Ovary (tissue), 9 donors: Measurements from ENCODE around the gene GUCY1A1. TPM values are rescaled to one million over a fixed set of nuclear protein-coding genes. Genes with fewer than 3 reads are reported as not detected.

Experiments
- DNase-seq, 5 donors: peaks; one replicate each; pipeline ENCODE4 v3.0.0-alpha.2; 2019 to 2020
- H3K27ac ChIP-seq, 2 donors: fragments of 200-600 bp; one replicate each; pipeline versions ENCODE4 v1.5.1 to v1.8.0; 2019 to 2022
- H3K27me3 ChIP-seq: fragments of 200-600 bp; one replicate; pipeline ENCODE4 v1.8.0; 2022
- H3K36me3 ChIP-seq: fragments of 200-600 bp; sonication (generic); one replicate; pipeline ENCODE4 v1.5.1; 2019
- H3K4me1 ChIP-seq: one replicate; pipeline ENCODE4 v1.8.1; 2013; ENCODE audit warnings: mild to moderate bottlenecking, moderate library complexity; ENCODE audit not compliant: insufficient read depth
- H3K4me3 ChIP-seq: fragments of 200-600 bp; sonication (generic); one replicate; pipeline ENCODE4 v1.5.1; 2017
- H3K9me3 ChIP-seq, 2 donors: fragments of 200-600 bp in 1 of 2; sonication (generic) in 1 of 2; one replicate each; pipeline versions ENCODE4 v1.5.1 to v1.8.1; 2013 to 2019; ENCODE audit warnings: mild to moderate bottlenecking in 1 of 2, moderate library complexity in 1 of 2
- CTCF ChIP-seq, 3 donors: fragments of 450-650 bp in 2 of 3; fragments of 200-600 bp in 1 of 3; IDR thresholded peaks; one replicate each; pipeline versions ENCODE4 v1.5.1 to v1.8.0; 2016 to 2022; ENCODE audit warnings: antibody characterized with exemption in 3 of 3, mild to moderate bottlenecking in 1 of 3
- EP300 ChIP-seq: sonication (generic); formaldehyde crosslinking; IDR thresholded peaks from one replicate; pipeline ENCODE4 v1.6.1; 2017; ENCODE audit warnings: antibody characterized with exemption
- POLR2A ChIP-seq: fragments of 450-650 bp; IDR thresholded peaks from one replicate; pipeline ENCODE4 v1.6.1; 2017; ENCODE audit warnings: antibody characterized with exemption, mild to moderate bottlenecking, moderate library complexity
- WGBS, 3 donors: extraction: QIAGEN DNeasy Blood & Tissue Kit in 1 of 3; methylation state at CpG; one replicate each; pipeline versions ENCODE4 v1.1.5 to v1.1.7; 2013 to 2017; 5-methylcytosine and 5-hydroxymethylcytosine counted together
- intact Hi-C, 4 donors: fragments of 100-400 bp; cut with DNase I; formaldehyde crosslinking; loops; one replicate each; pipeline versions ENCODE4 v1.11.0 to v1.15.1; 2022 to 2023
- polyA plus RNA-seq, 2 donors: library from polyadenylated mRNA; stranded (reverse); fragments of 200-250 nt in 1 of 2; fragments of 350-450 nt in 1 of 2; fragmentation: Illumina TruSeq in 1 of 2; extraction: RNeasy Lipid Tissue Mini Kit (QIAGEN cat#74804) in 1 of 2; gene quantifications; one replicate each; pipeline ENCODE4 v1.2.3, GENCODE V29; 2013 to 2014
- total RNA-seq, 7 donors: library from RNA; depleted of rRNA in 2 of 7; stranded (reverse); fragments of >200 nt in 2 of 7; fragmentation: NEBNext Ultra II Directional in 3 of 7; extraction: Animal tissue kit (Norgen Biotek cat#: 25700) in 3 of 7; gene quantifications; one replicate each; pipeline versions ENCODE4 v1.1.0 to v1.2.4, GENCODE V29; 2016 to 2023
- donor health status: DM: no; HTN: no; CAD: no; lungs with moderate emphysema.
- donor health status: DM: no; HTN: no; CAD: no.
- donor health status: Bipolar disorder and iron deficiency.
- donor health status: DM: yes; HTN: yes; CAD: no.
- donor health status: DM: no; HTN: no; CAD: no.
- donor health status: DM: yes; HTN: yes; CAD: no.

The GUCY1A1 gene
- total and polyA plus RNA-seq, 9 donors, result 3.0 to 26.9 (median 6.4) TPM

DNA sequence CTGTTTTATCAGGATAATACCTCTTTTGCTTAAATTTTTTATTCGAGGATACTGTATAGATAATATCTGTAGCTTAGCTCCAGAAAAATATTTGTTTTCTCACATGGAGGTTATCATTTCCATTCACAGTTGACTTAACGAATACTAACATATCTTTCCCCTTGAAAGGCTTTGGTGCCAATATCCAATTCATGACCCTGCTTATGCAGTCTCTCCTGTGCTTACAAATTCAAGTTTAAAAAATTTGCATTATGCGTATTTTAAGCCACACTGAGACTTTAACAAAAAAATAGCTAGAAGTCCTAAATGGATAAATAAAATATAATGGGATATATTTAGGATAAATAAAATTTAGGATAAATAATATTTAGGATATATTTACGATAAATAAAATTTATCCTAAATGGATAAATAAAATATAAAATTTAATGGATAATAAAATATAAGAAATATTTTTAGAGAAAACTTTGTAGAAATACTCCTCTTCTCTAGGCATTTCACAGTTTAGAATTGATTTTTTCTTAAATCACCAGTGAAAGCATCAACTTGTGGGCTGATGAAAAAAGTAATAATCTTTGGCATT lies 114.7 kb downstream of the GUCY1A1 start:
- no peak overlapping the region for H3K27ac ChIP-seq
- TF ChIP-seq EP300 (no peak), CTCF (IDR thresholded peaks at IDR 0.05) (no peak), POLR2A (no peak)
- no peak overlapping the region for H3K4me3 ChIP-seq
- no peak for DNase-seq
- no peaks in the 10 kb centered on the region for H3K9me3 ChIP-seq
- no peaks in the 10 kb centered on the region for H3K36me3 ChIP-seq
- WGBS, 3 donors, result 92 to 94% (median 93%) methylated on average over 4 of the region's 4 CpGs
- intact Hi-C loops, result loop anchor here in 1 of 4 donors (10.0 kb wide), 1 partner anchor 337 kb away; no protein-coding TSS in a partner anchor
- no peaks in the 10 kb centered on the region for H3K27me3 ChIP-seq
- H3K4me1 ChIP-seq, result no peaks in the 10 kb centered on the region

Other genes starting within 250 kb of the GUCY1A1 start
- 1 to 10 TPM; 3.6 to 9.2 (median 5.5) TPM for gene GUCY1B1, start 92.2 kb downstream of the GUCY1A1 start, total RNA-seq
- 10 to 100 TPM in 1 of 2 donors, 1 to 10 TPM in 1; 7.7 to 17.9 TPM for gene GUCY1B1, start 92.2 kb downstream of the GUCY1A1 start, polyA plus RNA-seq
- gene ASIC5, start 199.4 kb downstream of the GUCY1A1 start, total RNA-seq, result not detected
- gene ASIC5, start 199.4 kb downstream of the GUCY1A1 start, polyA plus RNA-seq, result not detected
- gene TDO2, start 236.8 kb downstream of the GUCY1A1 start, total RNA-seq, result under 1 TPM in 4 of 7 donors, not detected in 3; 0.43 to 0.69 (median 0.61) TPM
- gene TDO2, start 236.8 kb downstream of the GUCY1A1 start, polyA plus RNA-seq, result 1 to 10 TPM in 1 of 2 donors, under 1 TPM in 1; 0.08 to 2.5 TPM